Left forelimb (tissue), 1 donor: Measurements from ENCODE around the gene SCGB1A1.
"Not testable (repeated sequence)": the region's sequence is repeated elsewhere in the genome, so short reads cannot be mapped to it uniquely, and the experiment has no call there.

Source experiments
- DNase-seq: peaks from one replicate; pipeline ENCODE4 v3.0.0-alpha.2; 2018; ENCODE audit warnings: low spot score

The SCGB1A1 gene

GRCh38 chr11:62449912-62450311 lies 31.1 kb downstream of the SCGB1A1 start:
- DNase-seq = not testable (repeated sequence)

DNA sequence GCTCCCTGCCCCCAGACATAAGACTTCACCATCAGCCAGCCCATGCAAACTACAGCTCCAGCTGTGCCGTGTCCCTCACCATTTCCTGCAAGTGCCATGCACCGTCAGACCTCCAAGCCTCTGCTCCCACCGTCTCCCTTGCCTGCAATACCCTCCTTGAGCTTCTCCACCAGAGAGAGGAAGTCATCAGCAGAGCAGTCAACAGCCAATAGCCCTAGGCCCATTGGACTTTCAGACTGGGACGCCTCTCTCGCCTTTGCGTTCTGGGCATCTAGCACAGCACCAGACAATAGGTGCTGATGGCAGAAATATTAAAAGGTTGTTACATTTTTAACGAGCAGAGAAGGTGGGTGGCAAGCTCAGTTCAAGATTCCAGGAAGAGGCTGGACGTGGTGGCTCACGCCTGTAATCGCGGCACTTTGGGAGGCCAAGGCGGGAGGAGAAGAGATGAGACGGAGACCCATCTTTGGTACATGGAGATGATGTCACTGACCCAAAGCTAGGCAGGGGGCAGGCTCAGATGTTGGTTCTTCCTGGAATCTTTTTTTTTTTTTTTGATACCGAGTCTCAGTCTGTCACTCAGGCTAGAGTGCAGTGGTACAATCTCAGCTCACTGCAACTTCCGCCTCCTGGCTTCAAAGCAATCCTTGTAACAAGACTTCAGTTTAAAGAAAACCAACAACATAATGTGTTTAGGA lies 31.9 kb downstream of the SCGB1A1 start:
- no peak for DNase-seq

GRCh38 chr11:62451241-62451621 lies 32.4 kb downstream of the SCGB1A1 start:
- DNase-seq = no peak

DNA sequence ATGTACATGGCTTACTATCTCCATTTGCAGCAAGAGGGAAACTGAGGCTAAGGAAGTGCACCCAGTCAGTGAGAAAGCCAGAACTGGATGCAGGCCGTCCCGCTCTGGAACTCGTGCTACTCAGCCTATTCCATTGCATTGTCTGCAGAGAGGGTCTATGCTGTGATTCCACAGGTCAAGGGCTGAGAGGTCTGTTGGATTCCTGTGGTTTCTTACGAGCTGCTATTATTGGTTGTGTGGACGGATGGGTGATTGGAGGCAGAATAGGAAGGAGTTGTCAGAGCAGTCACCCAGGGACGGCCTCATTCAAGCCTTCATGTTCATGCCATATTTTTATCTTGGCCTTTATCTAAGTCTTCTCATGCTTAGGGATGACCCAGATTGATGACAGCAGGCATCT lies 33.4 kb downstream of the SCGB1A1 start:
- no peak for DNase-seq

DNA sequence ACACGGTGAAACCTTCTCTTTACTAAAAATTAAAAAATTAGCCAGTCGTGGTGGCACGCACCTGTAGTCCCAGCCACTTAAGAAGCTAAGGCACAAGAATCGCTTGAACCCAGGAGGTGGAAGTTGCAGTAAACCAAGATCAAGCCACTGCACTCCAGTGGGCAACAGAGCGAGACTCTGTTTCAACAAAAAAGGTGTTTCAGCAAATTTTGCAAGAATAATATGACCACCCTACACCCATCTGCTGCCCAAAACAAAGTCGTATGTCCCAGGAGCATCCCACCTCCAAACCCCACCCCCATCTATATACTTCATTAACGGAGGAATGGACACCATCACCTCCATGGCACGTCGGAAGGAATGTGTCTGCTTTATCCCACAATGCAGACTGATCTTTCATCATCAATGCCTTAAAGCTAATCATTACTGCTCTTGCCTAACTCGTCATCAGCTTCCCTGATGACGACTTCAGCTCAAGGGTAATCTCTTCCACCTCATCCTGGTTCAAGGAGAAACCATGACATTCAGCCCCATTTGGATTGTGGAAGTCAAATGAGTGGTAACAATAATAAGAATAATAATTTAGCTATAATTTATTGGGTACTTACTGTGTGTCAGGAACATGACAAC lies 34.1 kb downstream of the SCGB1A1 start:
- no peak for DNase-seq

GRCh38 chr11:62456630-62457029 lies 37.8 kb downstream of the SCGB1A1 start:
- DNase-seq = no peak

DNA sequence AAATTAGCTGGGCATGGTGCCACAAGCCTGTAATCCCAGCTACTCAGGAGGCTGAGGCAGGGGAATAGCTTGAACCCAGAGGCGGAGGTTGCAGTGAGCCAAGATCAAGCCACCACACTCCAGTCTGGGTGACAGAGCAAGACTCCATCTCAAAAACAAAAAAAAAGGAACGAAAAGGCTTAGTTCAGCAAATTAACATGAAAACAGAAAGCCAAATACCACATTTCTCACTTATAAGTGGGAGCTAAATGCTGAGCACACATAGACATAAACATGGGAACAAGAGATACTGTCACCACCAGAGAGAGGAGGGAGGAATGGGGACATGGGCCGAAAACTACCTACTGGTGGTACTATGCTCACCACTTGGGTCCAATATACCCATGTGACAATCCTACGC lies 38.6 kb downstream of the SCGB1A1 start:
- DNase-seq = no peak

DNA sequence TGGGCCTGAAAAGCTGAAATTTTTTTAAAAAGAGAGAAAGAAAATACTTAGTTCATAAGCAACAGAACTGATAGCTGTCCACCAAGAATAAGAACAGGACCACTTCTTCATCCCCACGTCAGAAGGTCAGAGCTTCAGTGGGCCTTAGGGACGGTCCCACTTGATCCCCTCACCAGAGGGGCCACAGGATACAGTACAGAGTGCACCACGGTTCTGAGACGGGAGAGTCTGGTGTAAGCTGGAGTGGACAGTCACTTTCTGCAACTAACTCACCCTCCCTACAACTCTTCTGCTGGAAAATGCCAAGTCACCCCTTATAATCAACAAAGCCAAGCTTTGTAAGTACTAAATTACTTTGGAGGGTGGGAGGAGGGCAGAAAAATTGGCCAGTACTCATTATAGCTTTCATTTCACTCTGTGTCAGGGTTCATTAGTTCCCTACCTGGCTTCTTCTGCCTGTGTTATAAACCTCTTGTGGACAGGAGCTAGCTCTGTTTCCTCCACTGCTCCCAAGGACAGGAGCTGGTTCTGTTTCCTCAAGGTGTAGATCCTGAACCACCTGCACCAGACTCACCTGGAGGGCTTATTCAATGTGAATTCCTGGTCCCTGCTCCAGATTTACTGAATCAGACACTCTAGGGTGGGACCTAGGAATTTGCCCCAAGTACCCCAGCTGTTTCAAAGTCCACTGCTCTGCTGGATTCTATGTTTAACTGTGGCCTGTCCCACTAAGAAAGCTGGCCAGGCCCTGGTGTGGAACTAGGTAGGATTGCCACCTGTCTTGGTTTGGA lies 39.6 kb downstream of the SCGB1A1 start:
- DNase-seq = no peak

- DNase-seq = no peak
These were observed 40.2 kb downstream of the SCGB1A1 start for GRCh38 chr11:62459080-62459479.

DNA sequence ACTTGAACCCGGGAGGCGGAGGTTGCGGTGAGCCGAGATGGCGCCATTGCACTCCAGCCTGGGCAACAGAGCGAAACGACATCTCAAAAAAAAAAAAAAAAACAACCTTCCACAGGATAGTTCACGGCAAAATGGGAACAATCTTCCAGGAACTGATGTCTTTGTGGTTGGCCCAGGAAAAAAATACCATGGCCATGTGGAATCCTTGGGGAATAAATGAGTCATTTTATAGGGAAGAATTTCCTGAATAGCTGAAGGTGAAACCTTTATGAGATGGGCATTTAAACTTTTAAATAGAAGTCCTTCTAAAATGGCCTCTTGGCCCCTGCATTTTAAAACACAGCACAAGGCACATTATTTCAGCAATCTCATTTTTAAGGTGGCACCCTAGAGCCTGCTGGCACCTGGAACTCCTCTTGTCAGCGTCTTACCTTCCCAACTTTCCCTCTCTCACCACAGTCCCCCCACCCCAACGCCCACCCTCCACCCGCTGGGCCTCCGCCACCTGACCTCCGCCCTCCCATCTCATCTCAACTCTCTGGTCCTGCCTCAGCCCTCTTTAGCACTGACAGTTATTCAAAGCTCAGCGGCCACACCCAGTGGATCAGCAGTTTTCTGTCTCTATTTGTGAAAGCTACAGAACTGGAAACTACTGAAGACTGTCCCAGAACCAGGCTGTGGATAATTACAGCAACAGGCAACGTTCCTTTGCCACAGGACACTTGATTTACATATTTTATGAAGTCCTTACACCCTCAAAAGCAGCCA lies 43.1 kb downstream of the SCGB1A1 start:
- no peak for DNase-seq

DNA sequence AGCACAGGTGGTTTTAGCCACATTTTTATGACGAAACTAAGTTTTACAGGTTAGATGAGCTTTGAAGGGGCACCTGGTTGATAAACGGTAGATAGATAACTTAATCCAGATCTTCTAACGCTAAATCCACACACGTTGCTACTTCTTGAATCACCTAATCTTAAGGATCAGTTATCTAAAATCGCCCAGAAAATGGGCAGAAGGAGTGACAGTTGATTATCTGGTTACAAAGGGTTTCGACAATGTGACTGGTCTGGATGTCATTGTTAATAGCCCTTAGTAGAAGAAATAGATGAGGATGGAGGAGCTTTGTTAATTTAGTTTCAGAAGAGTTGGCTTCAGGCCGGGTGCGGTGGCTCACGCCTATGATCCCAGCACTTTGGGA lies 43.7 kb downstream of the SCGB1A1 start:
- no peak for DNase-seq

DNA sequence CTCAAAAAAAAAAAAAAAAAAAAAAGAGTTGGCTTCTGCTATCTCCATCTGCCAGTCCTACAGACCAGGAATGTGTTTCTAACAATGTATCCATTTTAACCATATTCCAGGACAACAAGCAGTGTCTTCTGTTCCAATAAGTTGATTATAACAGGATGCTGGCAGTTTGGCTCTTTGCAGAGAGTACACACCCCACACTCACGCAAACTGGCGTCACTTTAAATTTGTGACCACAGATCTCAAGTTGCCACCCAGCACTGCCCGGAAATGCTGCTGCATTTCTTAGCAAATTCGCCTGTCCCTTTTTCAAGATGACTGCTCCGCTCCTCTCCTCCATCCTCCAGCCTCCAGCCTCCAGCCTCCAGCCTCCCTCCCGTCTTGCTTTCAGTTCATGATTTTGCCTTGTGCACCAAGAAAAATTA lies 44.3 kb downstream of the SCGB1A1 start:
- DNase-seq = no peak

DNA sequence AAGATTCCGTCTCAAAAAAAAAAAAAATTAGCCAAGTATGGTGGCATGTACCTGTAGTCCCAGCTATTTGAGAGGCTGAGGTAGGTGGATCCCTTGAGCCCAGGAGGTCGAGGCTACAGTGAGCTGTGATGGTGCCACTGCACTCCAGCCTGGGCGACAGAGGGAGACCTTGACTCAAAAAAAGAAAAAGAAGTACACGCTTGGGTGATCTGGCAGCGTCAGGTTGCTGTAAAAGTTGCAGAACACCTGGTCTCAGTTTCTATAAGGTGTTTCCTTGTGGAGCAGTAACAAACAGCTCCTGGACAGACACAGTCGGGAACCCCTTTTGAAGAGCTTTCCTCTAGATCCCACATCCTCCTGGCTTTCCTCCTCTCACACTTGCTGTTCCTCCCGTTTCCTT lies 45.8 kb downstream of the SCGB1A1 start:
- no peak for DNase-seq

DNA sequence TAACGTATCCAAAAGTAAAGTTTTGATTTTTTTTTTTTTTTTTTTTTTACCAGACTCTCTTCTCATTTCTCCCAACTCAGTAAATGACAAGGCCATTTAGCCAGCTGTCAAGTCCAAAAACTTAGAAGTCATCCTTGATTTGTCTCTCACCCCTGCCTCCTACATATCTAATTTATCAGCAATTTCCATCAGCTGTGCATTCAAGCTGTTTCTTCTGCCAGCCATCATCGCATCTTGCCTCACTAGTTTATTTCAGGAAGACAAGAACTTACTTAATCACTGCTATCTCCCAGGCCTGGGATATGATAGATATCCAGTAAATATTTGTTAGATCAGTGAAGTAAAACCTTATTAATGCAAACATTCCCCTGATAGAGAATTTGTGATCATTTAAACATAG lies 47.6 kb downstream of the SCGB1A1 start:
- no peak for DNase-seq

DNA sequence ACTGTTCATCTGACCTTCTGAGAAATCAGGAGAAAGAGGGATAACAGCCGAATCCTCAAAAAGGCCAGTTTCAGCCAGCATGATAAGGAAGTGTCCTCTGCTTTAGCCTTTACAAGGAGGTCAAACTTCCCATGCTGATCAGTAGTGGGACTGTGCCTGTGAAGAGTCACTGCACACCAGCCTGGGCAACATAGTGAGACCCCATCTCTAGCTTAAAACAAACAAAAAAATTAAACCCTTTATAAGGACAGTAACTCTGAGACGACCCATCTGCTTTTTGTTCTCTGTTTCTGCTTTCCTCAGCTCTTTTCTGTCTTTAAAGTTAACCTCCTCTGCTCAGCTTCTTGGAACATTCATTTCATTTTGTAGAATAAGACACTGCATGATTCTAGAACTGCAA lies 49.7 kb downstream of the SCGB1A1 start:
- no peak for DNase-seq

DNA sequence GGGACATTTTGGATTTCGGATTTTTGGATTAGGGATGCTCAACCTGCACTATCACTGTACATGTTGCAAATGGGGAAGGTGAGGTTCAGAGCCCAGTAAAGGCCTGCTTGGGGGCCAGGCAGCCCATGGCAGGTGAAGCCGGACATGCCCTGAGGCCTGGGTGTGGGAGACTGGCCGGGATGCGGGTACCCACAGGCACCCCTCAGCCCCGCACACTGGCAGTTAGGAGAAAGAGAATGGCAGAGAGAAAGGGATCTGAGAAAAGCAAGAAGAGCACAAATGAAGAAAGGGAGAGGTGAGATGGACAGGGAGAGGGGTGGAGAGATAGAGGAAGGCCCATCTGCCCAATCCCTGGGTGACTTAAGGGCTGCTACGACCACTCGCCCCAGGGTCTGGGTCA lies 52.8 kb downstream of the SCGB1A1 start:
- DNase-seq = no peak

DNA sequence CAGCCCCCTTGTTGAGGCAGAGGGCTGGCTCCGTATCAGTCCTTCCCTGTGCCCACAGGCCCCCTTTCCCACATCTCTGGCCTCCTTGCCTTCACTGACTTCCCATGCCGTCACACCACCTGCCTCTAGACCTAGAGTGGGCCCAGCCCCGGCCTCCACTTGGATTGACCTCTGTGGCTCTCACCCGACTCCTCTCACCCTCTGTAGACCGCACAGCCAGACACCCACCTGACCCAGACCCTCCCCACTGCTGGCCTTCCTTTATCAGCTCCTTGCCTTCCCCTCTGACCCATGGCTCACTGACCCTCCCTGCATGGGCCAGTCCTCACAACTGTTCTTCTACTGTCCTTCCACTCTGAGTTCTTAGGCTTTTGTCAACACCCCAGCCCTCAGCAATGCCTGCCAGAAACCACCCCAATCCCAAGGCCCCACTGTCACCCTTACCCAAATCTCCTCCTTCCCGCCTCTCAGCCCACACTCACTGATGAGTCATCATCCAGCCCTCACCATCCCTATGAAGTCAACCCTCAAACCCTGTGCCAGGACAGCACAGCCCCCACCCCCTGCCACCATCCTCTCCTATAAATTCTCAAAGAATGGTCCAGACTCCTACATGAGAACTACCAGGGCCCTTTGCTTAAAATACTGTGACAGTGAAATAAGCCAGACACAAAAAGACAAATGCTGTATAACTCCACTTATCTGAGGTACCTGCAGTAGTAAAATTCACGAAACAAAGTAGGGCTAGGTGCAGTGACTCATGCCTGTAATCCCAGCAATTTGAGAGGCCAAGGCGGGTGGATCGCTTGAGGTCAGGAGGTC lies 53.4 kb downstream of the SCGB1A1 start:
- DNase-seq = no peak
